ENCODE measurements around the gene SFT2D1.

SFT2D1 gene

GRCh38 chr6:166315436-166315835 is 26.9 kb downstream of the SFT2D1 start:
- no peak for TF ChIP-seq CTCF (IDR thresholded peaks at IDR 0.05; ENCODE audit: control insufficient read depth, insufficient read depth, low read depth, low read length, missing control alignments)
- H3K4me3 ChIP-seq (ENCODE audit: control insufficient read depth, low read depth, low read length), result no peak overlapping the region
- DNase-seq (ENCODE audit: low read depth), result no peak

- no peak for DNase-seq (ENCODE audit: low read depth)
- TF ChIP-seq CTCF (IDR thresholded peaks at IDR 0.05; ENCODE audit: control insufficient read depth, insufficient read depth, low read depth, low read length, missing control alignments), result no peak
- no peak overlapping the region for H3K4me3 ChIP-seq (ENCODE audit: control insufficient read depth, low read depth, low read length)
Measured at GRCh38 chr6:166314454-166314853, 27.9 kb downstream of the SFT2D1 start.

- H3K4me3 ChIP-seq (ENCODE audit: control insufficient read depth, low read depth, low read length), result no peak overlapping the region
- peak; percentile 81 for TF ChIP-seq CTCF (IDR thresholded peaks at IDR 0.05; ENCODE audit: control insufficient read depth, insufficient read depth, low read depth, low read length, missing control alignments)
- DNase-seq (ENCODE audit: low read depth), result peak; percentile 8
Measured at GRCh38 chr6:166313255-166314070, 28.9 kb downstream of the SFT2D1 start.

GRCh38 chr6:166312832-166313231 is 29.5 kb downstream of the SFT2D1 start:
- no peak for DNase-seq (ENCODE audit: low read depth)
- no peak for TF ChIP-seq CTCF (IDR thresholded peaks at IDR 0.05; ENCODE audit: control insufficient read depth, insufficient read depth, low read depth, low read length, missing control alignments)
- no peak overlapping the region for H3K4me3 ChIP-seq (ENCODE audit: control insufficient read depth, low read depth, low read length)

- TF ChIP-seq CTCF (IDR thresholded peaks at IDR 0.05; ENCODE audit: control insufficient read depth, insufficient read depth, low read depth, low read length, missing control alignments), result no peak
- DNase-seq (ENCODE audit: low read depth), result no peak
- no peak overlapping the region for H3K4me3 ChIP-seq (ENCODE audit: control insufficient read depth, low read depth, low read length)
Measured at GRCh38 chr6:166310634-166311033, 31.7 kb downstream of the SFT2D1 start.

- TF ChIP-seq CTCF (IDR thresholded peaks at IDR 0.05; ENCODE audit: control insufficient read depth, insufficient read depth, low read depth, low read length, missing control alignments), result no peak
- no peak for DNase-seq (ENCODE audit: low read depth)
- no peak overlapping the region for H3K4me3 ChIP-seq (ENCODE audit: control insufficient read depth, low read depth, low read length)
Measured at GRCh38 chr6:166309977-166310376, 32.4 kb downstream of the SFT2D1 start.

Data from AG09309 (cell line).